Activated T-helper 1 cell treated with anti-CD3 and anti-CD28 coated beads, Interleukin-2, amount 50 U/mL, for 16 hours (primary cell): ENCODE results near the gene AKNA.

Source experiments
- DNase-seq, 2 donors: peaks; one replicate each; pipeline ENCODE4 v3.0.0-alpha.2; 2020; ENCODE audit warnings: low read depth in 1 of 2, low spot score in 1 of 2

The AKNA gene

GRCh38 chr9:114308361-114308950, 79.3 kb downstream of the AKNA start:
- no peak for DNase-seq

- DNase-seq = no peak
Measured at GRCh38 chr9:114307899-114308267, 79.9 kb downstream of the AKNA start.

DNA sequence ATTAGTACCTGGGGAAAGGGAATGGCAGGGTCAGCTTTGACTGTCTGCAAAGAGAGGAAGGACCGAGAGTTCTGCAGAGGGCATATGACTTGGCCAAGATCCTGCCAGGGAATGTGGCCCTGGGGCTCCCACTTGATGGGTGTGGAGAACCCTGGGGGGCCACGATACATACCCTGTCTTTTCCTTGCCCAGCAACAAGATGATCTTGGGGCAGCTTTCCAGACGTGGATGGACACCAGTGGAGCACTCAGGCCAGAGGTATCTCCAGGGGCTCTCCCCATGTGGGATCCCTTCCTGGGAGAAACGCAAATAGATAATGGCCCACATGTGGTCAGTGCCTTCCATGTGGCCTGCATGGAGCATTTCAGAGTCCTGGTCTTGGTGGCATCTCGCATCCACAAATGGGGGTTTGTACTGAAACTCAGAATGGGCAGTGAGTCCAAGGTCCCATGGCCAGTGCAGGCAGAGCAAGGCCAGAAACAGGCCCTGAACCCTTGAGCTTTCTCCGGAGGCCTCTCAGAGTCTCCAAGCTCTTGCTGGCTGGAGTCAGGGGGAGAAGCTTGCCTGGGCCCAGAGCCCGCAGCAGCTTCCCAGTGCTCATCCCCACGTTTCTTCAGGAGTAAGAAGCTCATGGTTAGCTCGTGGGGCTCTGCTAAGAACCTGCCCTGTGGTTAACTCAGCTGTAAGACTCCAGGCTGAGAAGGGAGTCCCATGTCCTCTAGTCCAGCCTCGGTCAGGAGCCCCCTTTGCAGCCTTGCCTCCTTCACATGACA, 83.2 kb downstream of the AKNA start:
- DNase-seq = no peak

- no peak for DNase-seq
Measured at GRCh38 chr9:114303977-114304376, 83.8 kb downstream of the AKNA start.

GRCh38 chr9:114303571-114303970, 84.2 kb downstream of the AKNA start:
- no peak for DNase-seq

GRCh38 chr9:114302727-114303126, 85.1 kb downstream of the AKNA start:
- DNase-seq = no peak

GRCh38 chr9:114301798-114302565, 85.8 kb downstream of the AKNA start:
- no peak for DNase-seq

DNA sequence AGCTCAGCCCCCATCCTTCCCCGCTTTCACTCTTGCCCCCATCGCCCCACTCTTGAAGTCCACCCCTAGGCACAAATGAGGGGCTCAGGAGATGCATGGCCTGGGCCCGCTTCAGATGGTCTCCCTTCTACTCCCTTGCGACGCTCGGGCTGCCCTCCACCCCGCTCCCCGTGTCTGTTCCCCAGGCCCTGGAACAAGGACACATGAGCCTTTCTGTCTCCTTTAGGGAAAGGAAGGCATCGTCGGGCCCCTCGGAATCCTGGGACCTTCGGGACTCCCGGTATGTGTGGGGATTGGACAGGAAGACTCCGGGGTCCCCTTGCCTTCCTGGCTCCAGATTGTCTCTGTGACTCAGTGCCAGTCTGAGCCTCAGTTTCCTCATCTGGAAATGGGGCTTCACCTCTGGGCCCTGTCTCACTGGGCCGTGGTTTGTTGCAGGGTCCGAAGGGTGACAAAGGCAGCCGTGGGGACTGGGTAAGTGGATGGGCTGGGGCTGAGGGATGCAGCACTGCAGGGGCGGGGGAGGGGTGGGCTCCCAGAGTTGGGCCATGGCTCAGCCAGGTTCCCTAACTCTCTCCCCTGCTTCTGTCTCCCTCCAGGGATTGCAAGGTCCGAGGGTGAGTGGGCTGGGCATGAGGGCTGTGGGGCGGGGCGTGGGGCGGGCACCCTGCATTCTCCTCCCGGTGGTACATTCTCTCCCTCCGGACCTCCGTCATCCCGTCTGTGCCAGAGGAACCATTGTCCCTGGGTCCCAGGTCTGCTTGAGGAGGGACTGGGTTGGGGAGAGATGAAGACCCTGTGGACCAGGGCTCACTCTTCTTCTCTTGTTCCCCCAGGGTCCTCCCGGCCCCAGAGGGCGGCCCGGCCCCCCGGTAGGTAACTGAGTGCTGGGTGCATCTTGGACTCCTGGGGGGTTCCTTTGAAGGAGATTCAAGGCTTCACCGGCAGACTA, 86.7 kb downstream of the AKNA start:
- no peak for DNase-seq

- no peak for DNase-seq
Measured at GRCh38 chr9:114300153-114300845, 87.5 kb downstream of the AKNA start.

DNA sequence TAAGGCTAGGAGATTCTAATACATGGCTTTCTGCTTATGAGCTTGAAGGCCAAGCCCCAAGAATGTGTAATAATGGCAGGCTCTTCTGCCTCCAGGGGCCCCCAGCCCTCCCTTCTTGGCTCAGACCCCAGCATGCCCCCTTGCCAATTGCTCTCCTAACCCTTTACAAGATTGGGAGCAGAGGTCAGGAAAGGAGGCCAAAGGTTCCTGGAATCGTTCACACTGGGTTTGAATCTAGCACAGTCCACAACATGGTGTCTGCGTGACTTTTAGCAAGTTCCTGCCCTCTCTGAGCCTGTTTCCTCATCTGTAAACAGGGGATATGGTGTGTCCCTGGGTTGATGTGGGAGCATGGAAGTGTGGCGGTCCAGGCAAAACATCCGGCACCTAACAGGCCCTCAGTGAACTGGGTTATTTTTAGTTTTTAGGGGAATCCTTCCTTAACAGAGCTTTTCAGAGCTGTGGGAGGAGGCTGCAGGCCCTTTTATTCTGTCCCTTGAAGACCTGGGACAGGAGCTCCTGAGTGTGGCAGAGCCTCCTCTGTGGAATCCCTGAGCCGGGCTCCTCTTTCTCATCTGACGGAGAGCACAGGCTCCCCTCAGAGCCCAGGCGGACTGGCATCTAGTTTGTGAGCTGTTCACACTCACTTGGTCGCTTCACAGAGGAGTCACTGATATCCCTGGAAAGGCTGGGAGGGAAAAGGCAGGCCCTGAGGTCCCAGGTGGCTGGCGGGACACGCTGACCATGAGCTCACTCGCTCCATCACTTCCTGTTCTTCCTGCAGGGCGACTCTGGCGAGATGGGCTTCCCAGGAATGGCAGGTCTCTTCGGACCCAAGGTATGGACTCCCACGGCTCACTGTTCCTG, 88.3 kb downstream of the AKNA start:
- DNase-seq = no peak

GRCh38 chr9:114296338-114296737, 91.4 kb downstream of the AKNA start:
- DNase-seq = no peak

- no peak for DNase-seq
Measured at GRCh38 chr9:114294664-114295063, 93.1 kb downstream of the AKNA start.

- DNase-seq = no peak
Measured at GRCh38 chr9:114291886-114292590, 95.7 kb downstream of the AKNA start.

DNA sequence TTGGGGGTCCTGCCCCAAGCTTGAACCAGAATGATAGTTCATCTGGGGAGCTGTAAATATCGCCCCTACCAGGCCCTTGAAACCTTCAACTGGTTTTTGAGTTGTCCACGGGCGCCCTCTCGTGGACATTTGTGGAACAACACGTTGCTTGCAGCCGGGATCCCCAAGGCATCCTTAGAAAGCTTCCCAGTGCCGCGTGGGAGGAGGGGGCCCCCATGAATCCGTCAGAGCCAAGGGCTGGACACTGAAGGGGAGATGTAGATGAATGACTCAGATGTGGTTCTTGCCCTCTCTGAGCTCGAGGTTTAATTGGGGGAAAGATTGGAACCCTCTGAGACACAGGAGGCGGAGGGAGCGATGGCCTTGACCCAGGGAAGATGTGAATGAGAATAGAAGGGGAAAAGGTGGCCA, 96.7 kb downstream of the AKNA start:
- DNase-seq = peak; percentile 57 to 64

DNA sequence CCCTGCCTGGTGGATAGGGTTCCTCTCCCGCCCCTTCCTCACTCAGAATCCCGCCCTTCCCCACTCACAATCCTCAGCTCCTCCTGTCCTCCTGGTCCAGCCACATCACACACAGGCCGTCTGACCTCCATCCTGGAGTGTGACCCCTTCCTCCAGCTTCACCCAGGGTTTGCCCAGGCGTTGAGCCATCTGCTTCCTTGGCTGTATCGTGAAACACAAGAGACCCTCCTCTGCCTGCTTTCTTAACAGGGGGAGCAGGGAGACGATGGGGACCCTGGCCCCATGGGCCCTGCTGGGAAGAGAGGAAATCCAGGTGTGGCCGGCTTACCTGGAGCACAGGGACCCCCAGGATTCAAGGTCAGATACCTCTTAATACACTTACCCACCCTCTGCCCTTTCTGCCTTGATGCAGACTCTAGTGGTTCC, 97.2 kb downstream of the AKNA start:
- no peak for DNase-seq

- DNase-seq = no peak
Measured at GRCh38 chr9:114289571-114290481, 98.0 kb downstream of the AKNA start.

- DNase-seq = no peak
Measured at GRCh38 chr9:114289106-114289505, 98.7 kb downstream of the AKNA start.
